ENCODE measurements around the gene INPP5J.

Gene INPP5J

DNA sequence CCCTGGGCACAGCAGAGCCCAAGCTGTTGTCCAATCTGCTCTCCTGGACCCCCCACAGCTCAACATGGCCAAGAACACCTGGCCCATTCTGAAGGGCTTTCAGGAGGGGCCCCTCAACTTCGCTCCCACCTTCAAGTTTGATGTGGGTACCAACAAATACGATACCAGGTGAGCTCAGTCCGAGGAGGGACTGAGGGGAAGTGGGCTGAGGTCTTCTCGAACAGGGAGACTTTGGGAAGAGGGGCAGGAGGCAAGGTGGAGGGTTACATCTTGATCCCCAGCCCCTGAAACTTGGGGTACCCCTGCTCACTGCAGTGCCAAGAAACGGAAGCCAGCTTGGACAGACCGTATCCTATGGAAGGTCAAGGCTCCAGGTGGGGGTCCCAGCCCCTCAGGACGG is 5.4 kb downstream of the INPP5J start:
- no peak overlapping the region for H3K4me3 ChIP-seq (ENCODE audit: low read length)
- TF ChIP-seq, protein P1, sequence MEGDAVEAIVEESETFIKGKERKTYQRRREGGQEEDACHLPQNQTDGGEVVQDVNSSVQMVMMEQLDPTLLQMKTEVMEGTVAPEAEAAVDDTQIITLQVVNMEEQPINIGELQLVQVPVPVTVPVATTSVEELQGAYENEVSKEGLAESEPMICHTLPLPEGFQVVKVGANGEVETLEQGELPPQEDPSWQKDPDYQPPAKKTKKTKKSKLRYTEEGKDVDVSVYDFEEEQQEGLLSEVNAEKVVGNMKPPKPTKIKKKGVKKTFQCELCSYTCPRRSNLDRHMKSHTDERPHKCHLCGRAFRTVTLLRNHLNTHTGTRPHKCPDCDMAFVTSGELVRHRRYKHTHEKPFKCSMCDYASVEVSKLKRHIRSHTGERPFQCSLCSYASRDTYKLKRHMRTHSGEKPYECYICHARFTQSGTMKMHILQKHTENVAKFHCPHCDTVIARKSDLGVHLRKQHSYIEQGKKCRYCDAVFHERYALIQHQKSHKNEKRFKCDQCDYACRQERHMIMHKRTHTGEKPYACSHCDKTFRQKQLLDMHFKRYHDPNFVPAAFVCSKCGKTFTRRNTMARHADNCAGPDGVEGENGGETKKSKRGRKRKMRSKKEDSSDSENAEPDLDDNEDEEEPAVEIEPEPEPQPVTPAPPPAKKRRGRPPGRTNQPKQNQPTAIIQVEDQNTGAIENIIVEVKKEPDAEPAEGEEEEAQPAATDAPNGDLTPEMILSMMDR (conservative IDR thresholded peaks at IDR 0.05; ENCODE audit: low read depth, low read length): no peak
- DNase-seq (ENCODE audit: low read depth): no peak

DNA sequence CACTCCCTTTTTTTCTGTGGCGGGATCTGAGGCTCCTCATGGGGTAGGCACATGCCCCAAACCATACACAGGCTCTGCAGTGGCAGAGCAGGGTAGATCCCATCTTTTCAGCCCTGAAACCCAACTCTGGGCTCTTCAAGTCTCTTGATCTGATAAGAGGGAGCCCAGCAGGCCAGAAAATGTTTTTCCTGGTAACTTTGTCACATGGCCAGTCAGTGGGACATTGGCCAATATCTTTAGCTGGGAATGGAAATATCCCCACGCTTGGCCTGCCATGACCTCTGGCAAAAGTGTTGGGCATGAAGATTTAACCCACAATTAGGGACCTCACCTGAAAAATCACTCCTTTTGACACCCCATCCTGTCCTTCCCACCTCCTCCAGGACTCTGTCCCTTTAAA is 8.1 kb downstream of the INPP5J start:
- DNase-seq (ENCODE audit: low read depth): no peak
- TF ChIP-seq, protein P1 (conservative IDR thresholded peaks at IDR 0.05; ENCODE audit: low read depth, low read length): no peak
- H3K4me3 ChIP-seq (ENCODE audit: low read length): no peak overlapping the region

DNA sequence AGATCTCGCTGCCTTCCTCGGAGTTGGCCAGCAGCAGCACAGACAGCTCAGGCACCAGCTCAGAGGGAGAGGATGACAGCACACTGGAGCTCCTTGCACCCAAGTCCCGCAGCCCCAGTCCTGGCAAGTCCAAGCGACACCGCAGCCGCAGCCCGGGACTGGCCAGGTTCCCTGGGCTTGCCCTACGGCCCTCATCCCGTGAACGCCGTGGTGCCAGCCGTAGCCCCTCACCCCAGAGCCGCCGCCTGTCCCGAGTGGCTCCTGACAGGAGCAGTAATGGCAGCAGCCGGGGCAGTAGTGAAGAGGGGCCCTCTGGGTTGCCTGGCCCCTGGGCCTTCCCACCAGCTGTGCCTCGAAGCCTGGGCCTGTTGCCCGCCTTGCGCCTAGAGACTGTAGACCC is 11.1 kb downstream of the INPP5J start:
- no peak overlapping the region for H3K4me3 ChIP-seq (ENCODE audit: low read length)
- DNase-seq (ENCODE audit: low read depth): no peak
- TF ChIP-seq, protein P1 (conservative IDR thresholded peaks at IDR 0.05; ENCODE audit: low read depth, low read length): no peak

DNA sequence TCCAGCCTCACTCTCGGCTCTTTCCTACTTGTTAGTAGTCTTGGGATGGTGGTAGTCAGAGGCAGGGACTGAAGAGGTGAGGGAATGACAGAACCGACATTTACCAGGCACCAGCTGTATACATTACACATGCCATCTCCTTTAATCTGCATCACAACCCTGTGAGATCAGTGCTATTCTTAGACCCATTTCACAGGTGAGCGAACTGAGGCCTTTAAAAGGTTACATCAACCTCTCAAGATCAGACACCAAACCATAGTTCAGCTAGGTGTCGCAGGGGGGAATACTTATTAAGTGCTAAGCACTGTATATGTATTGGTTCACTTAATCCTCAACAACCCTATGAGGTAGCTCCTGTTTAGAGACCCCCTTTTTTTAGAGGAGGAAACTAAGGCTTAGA is 11.9 kb downstream of the INPP5J start:
- no peak overlapping the region for H3K4me3 ChIP-seq (ENCODE audit: low read length)
- TF ChIP-seq, protein P1 (conservative IDR thresholded peaks at IDR 0.05; ENCODE audit: low read depth, low read length): no peak

DNA sequence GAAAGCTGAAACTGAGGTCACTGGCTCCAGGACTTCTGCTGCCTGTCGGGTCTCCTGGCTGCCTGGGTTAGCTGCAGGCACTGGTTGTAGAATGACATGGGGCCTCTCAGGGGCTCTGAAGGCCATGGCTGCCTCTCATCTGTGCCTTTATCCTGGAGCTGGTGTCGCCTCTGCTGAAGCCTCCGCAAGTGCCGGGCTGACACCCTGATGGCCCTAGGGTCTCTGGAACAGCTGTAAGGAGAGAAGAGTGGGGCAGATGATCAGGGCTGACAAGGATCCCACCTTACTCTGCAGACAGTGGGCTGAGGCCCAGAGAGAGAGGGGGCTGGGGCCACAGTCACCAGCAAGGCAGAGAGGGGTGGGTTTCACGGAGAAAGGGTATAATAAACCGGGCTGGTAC is 12.9 kb downstream of the INPP5J start:
- DNase-seq (ENCODE audit: low read depth): no peak
- TF ChIP-seq, protein P1 (conservative IDR thresholded peaks at IDR 0.05; ENCODE audit: low read depth, low read length): no peak
- H3K4me3 ChIP-seq (ENCODE audit: low read length): no peak overlapping the region

More for the DNA sequence above, 11.9 kb downstream of the INPP5J start:
- no peak for DNase-seq (ENCODE audit: low read depth)

DNA sequence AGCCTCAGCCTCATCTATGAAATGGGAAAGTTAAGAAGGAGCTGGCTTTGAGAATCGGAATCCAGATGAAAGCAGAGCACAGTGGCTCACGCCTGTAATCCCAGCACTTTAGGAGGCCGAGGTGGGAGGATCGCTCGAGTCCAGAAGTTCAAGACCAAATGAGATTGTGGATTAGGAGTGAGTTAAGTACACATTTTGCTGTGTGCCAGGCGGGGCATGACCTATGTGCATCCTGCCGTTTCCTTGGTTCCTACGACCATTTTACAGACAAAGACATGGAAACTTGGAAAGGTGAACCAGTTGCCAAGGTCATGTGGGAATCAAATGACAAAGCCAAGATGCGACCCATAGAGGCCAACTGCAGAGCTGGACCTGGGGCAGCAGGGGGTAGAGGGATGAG is 13.4 kb downstream of the INPP5J start:
- H3K4me3 ChIP-seq (ENCODE audit: low read length): no peak overlapping the region
- DNase-seq (ENCODE audit: low read depth): no peak
- TF ChIP-seq, protein P1 (conservative IDR thresholded peaks at IDR 0.05; ENCODE audit: low read depth, low read length): no peak

DNA sequence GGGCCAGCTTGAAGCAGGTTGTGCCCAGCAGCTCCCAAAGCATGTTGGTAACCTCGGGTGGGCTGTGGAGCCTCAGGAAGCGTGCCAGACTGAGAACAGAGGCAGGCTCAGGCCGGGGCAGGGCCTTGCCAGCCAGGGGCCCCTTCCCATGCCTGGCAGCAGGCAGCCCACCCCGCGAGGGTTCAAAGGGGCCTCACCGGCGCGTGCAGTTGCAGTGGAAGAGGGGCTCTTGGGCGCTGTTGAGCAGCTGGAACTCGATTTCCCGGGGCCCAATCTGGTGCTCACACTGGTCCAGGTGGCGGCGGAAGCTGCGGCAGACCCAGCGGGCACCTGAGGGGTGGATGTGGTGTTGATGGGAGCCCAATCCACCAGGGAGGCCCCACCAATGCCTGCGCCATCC is 13.9 kb downstream of the INPP5J start:
- H3K4me3 ChIP-seq (ENCODE audit: low read length): no peak overlapping the region
- no peak for DNase-seq (ENCODE audit: low read depth)
- TF ChIP-seq, protein P1 (conservative IDR thresholded peaks at IDR 0.05; ENCODE audit: low read depth, low read length): no peak
